Activated CD4-positive, alpha-beta T cell treated with anti-CD3 and anti-CD28 coated beads for 36 hours (primary cell): ENCODE measurements around the gene DOCK10. TPM values are rescaled to one million over a fixed set of nuclear protein-coding genes. Genes with fewer than 3 reads are reported as not detected.
A peak's percentile ranks its signal among the peaks of the same experiment; 100 is the strongest.

Experiments used
- ATAC-seq: fragments of 200-7000 bp; cut with Tn5 transposase; one replicate; pipeline ENCODE4 v1.10.0; 2021; ENCODE audit warnings: mild to moderate bottlenecking, moderate library complexity
- CTCF ChIA-PET: fragments of 350-600 bp; sonication (Branson Sonifier 250); formaldehyde crosslinking; loops from one replicate; lab custom pipeline; 2021; ENCODE audit warnings: antibody characterized with exemption; lab: Charles Lee
- POLR2A ChIA-PET: fragments of 350-600 bp; sonication (Branson Sonifier 250); formaldehyde crosslinking; loops from one replicate; lab custom pipeline; 2021; ENCODE audit warnings: antibody characterized with exemption, inconsistent platforms; lab: Charles Lee
- DNase-seq: peaks from one replicate; pipeline ENCODE4 v3.0.0-alpha.2; 2020
- H3K27ac Mint-ChIP-seq: one replicate; pipeline ENCODE4 v1.8.0; 2021; ENCODE audit warnings: mixed read lengths
- H3K27me3 Mint-ChIP-seq: one replicate; pipeline ENCODE4 v1.8.0; 2021; ENCODE audit warnings: mixed read lengths
- H3K36me3 Mint-ChIP-seq: one replicate; pipeline ENCODE4 v1.8.0; 2021; ENCODE audit warnings: low read depth, mixed read lengths
- H3K4me1 Mint-ChIP-seq: one replicate; pipeline ENCODE4 v1.8.0; 2021; ENCODE audit warnings: mixed read lengths
- H3K4me3 Mint-ChIP-seq: one replicate; pipeline ENCODE4 v1.8.0; 2021; ENCODE audit warnings: mild to moderate bottlenecking, moderate library complexity, mixed read lengths
- H3K9me3 Mint-ChIP-seq: one replicate; pipeline ENCODE4 v1.8.0; 2021; ENCODE audit warnings: low read depth, mixed read lengths
- intact Hi-C, 2 experiments: fragments of 100-400 bp; cut with DNase I in 1 of 2; cut with micrococcal nuclease in 1 of 2; formaldehyde crosslinking; loops; one replicate each; pipeline versions ENCODE4 v1.14.2 to v1.15.1; 2022 to 2024; cut with DNase I, micrococcal nuclease
- total RNA-seq, 2 experiments: library from RNA; stranded (reverse); gene quantifications; one replicate each; pipeline ENCODE4 v1.2.3, GENCODE V29; 2021

DOCK10 gene
- total RNA-seq, 2 experiments from 2014 or later = 177 to 196 TPM

DNA sequence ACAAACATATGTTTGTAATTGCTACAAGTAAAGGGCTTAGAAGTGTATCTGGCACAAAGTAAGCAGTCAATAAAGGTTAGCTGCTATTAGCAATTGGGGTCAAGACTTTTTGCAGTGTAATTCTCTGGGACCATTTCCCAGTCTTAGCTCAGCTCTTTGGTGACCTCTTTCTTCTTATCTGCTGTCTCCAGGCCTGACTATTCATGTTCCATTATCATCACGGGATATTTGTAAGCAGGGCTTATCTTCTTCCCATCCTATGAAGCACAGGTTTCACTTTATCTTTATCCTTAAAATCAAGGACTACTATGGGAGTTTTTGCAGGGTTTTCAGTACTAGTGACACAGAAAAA is 131.7 kb downstream of the DOCK10 start:
- Mint-ChIP-seq H3K36me3 (peaks cover 61% of the 10 kb centered on the region), H3K9me3 (peaks cover 1% of the 10 kb centered on the region), H3K27ac (peak overlapping the region; percentile 81), H3K4me1 (peaks cover 57% of the 10 kb centered on the region), H3K4me3 (no peak overlapping the region), H3K27me3 (no peaks in the 10 kb centered on the region)
- ChIA-PET POLR2A (interaction anchor here (0.6 to 1.2 kb wide), 4 partner anchors 17 to 122 kb away, joined by 3 to 10 read pairs (median 8); no protein-coding TSS in a partner anchor), CTCF (interaction anchor here (0.9 to 3.0 kb wide), 5 partner anchors 10 to 91 kb away, joined by 3 to 9 read pairs (median 4); no protein-coding TSS in a partner anchor)
- no peak for ATAC-seq
- no peak for DNase-seq
- intact Hi-C loops = loop anchor here in 1 of 2 experiments (2.0 kb wide), 1 partner anchor 14 kb away; no protein-coding TSS in a partner anchor

DNA sequence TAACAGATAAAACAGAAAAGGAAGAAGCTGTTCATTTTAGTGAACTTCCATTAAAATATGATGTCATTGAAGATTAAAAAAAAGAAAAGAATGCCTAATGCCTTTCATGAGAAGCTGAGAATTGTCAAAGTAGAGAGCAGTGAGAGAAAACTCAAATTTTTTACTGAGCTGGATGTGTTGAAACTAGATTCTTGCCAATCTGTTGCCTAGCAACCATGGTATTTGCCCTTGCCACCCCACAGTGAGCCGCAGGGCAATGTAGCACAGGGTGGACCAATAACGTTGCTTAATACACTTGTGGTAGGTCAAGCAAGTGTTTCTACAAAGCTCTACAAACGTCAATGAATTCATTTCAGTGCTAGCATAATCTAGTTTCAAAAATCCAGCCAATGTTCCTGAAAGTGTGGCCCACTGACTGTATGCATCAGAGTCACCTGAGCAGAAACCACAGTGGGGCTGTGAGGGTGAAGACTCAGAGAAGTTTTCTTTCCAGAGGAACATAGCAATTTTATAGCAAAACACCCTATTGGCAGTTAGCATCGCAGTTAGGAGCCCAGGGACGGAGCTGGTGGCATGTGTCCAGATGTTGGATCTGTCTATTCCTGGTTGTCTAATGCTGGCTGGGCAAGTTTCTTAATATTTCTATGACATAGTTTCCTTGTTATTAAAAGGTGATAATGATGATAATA is 132.2 kb downstream of the DOCK10 start:
- CTCF ChIA-PET = interaction anchor here (0.6 to 3.0 kb wide), 8 partner anchors 9 to 92 kb away, joined by 3 to 9 read pairs (median 4); no protein-coding TSS in a partner anchor
- H3K27ac Mint-ChIP-seq = peak overlapping the region; percentile 81
- no peak overlapping the region for H3K4me3 Mint-ChIP-seq
- DNase-seq = peak; percentile 51
- intact Hi-C loops = loop anchor here in 1 of 2 experiments (2.0 kb wide), 1 partner anchor 15 kb away; no protein-coding TSS in a partner anchor
- H3K27me3 Mint-ChIP-seq = no peaks in the 10 kb centered on the region
- peaks cover 1% of the 10 kb centered on the region for H3K9me3 Mint-ChIP-seq
- ATAC-seq = peak; percentile 80
- POLR2A ChIA-PET = interaction anchor here (0.6 to 1.2 kb wide), 4 partner anchors 17 to 123 kb away, joined by 3 to 10 read pairs (median 6); no protein-coding TSS in a partner anchor
- peaks cover 57% of the 10 kb centered on the region for H3K36me3 Mint-ChIP-seq
- H3K4me1 Mint-ChIP-seq = peaks cover 56% of the 10 kb centered on the region

DNA sequence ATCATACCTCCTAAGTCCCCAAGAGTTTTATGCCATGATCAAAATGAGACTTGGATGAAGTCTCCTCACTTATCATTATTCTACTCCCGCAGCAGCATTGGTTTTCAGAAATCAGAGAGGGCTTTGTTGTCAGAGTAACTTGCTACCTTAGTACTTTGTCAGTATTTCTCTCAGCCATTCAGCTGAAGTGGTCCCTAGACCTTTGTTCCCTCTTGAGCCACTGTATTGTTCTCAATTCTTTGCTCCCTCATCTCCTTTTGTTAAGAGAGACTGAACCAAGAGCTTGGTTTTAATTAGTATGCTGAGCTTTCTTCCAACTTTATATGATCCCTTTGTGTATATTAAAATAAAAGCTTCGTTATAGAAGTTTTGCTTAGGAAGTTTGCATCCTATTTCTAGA is 133.4 kb downstream of the DOCK10 start:
- POLR2A ChIA-PET = no interaction called here
- H3K4me1 Mint-ChIP-seq = peaks cover 64% of the 10 kb centered on the region
- DNase-seq (no peak), ATAC-seq (no peak)
- peaks cover 52% of the 10 kb centered on the region for H3K36me3 Mint-ChIP-seq
- intact Hi-C loops = no loop called here
- CTCF ChIA-PET = interaction anchor here (1.3 to 3.0 kb wide), 3 partner anchors 8 to 100 kb away, joined by 3 to 9 read pairs (median 3); no protein-coding TSS in a partner anchor
- no peaks in the 10 kb centered on the region for H3K27me3 Mint-ChIP-seq
- H3K9me3 Mint-ChIP-seq = peaks cover 1% of the 10 kb centered on the region
- no peak overlapping the region for H3K4me3 Mint-ChIP-seq
- H3K27ac Mint-ChIP-seq = peak overlapping the region; percentile 30

DNA sequence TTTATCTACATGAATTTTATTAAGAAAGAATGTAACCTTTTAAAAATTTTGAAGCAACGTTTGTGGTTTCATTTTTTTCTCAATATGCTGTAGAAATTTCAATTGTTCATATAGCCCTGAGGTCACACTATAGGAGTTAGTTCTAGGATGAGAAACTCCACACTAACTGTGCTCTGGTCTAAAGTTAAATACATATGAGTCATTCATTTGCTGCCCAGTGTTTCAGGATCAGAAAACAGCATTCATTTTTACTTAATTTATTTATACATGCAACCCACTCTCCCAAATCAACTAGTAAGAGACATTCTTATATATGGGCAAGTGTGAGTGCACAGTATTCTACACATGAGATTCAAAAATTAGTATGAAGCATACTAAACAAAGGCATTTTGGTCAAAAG is 137.9 kb downstream of the DOCK10 start:
- peaks cover 62% of the 10 kb centered on the region for H3K4me1 Mint-ChIP-seq
- ChIA-PET POLR2A (no interaction called here), CTCF (no interaction called here)
- no peaks in the 10 kb centered on the region for H3K27me3 Mint-ChIP-seq
- no peak overlapping the region for H3K4me3 Mint-ChIP-seq
- peaks cover 45% of the 10 kb centered on the region for H3K36me3 Mint-ChIP-seq
- H3K27ac Mint-ChIP-seq = no peak overlapping the region
- intact Hi-C loops = no loop called here
- DNase-seq (no peak), ATAC-seq (no peak)
- peaks cover 1% of the 10 kb centered on the region for H3K9me3 Mint-ChIP-seq

DNA sequence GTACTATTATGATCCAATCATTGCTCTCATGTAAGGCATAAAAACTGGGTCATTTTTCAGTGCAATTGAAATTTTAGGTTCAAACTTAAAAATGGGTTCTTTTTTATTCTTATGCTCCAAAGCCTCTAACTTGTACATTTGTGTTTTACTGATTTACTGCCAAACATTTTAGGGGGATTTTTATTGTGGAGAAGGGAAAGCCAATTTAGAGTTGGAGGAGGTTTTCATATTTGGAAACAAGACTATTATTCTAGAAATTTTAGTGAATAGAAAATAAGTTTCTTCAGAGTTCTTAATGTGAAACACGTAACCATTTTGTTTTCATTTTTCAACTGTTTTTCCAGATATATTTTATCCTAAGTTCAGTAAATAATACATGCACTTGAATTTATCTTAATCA is 138.6 kb downstream of the DOCK10 start:
- peaks cover 1% of the 10 kb centered on the region for H3K9me3 Mint-ChIP-seq
- intact Hi-C loops = no loop called here
- H3K27ac Mint-ChIP-seq = peak overlapping the region; percentile 21
- ATAC-seq = no peak
- POLR2A ChIA-PET = no interaction called here
- peaks cover 42% of the 10 kb centered on the region for H3K36me3 Mint-ChIP-seq
- no peaks in the 10 kb centered on the region for H3K27me3 Mint-ChIP-seq
- DNase-seq = no peak
- CTCF ChIA-PET = no interaction called here
- H3K4me3 Mint-ChIP-seq = no peak overlapping the region
- H3K4me1 Mint-ChIP-seq = peaks cover 54% of the 10 kb centered on the region

DNA sequence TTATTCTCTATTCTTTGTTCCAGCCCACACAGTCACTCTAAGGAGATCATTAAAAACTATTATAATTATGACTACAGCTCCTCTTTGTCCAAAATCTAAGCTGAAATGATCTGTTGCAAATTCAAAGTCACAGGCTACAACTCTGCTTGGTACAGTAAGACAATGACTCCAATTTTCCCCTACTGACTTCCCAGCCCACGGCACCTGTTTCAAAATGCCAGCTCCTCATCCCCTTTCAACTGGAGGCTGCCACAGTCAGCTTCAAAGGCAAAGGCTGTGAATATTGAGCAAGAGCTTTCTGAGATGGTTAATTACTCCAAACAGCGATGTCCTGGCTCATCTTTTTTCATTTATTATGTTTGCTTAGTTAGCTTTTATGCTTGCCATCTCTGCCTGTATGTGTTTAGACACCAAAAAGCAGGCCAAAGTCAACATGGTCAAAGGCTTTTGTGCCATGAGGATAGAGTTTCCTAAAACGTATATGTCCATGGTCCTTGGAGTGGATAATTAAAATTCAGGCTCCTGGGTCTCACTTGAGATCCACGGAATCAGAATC is 141.1 kb downstream of the DOCK10 start:
- peaks cover 34% of the 10 kb centered on the region for H3K36me3 Mint-ChIP-seq
- peak overlapping the region; percentile 48 for H3K27ac Mint-ChIP-seq
- H3K4me1 Mint-ChIP-seq = peaks cover 54% of the 10 kb centered on the region
- ChIA-PET CTCF (interaction anchor here (0.9 to 1.5 kb wide), 5 partner anchors 9 to 41 kb away, joined by 3 to 9 read pairs (median 4); no protein-coding TSS in a partner anchor), POLR2A (no interaction called here)
- H3K9me3 Mint-ChIP-seq = no peaks in the 10 kb centered on the region
- no peaks in the 10 kb centered on the region for H3K27me3 Mint-ChIP-seq
- H3K4me3 Mint-ChIP-seq = no peak overlapping the region
- peak; percentile 55 for ATAC-seq
- intact Hi-C loops = no loop called here
- peak; percentile 25 for DNase-seq

DNA sequence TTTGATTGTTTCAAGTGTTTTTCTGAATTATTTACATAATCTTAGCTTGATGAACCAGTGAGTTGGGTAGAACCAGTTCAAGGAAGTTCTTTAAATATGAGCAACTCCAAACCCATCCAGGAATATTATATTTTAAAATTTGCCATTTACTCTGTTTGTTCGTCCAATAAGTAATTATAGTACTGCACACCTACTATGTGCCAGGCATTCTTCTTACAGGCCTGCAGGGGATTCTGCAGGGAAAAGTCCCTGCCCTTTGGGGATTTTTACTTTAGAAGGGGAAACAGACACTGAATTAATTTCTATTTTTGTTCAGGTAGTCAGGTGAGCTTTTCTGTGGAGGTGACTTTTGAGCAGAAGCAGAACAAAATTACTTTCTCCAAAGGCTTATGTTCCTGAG is 146.9 kb downstream of the DOCK10 start:
- Mint-ChIP-seq H3K36me3 (peaks cover 63% of the 10 kb centered on the region), H3K27me3 (no peaks in the 10 kb centered on the region), H3K27ac (peak overlapping the region; percentile 82), H3K9me3 (no peaks in the 10 kb centered on the region), H3K4me1 (peaks cover 56% of the 10 kb centered on the region), H3K4me3 (no peak overlapping the region)
- DNase-seq (no peak), ATAC-seq (no peak)
- ChIA-PET POLR2A (no interaction called here), CTCF (interaction anchor here (0.6 to 2.1 kb wide), 4 partner anchors 11 to 151 kb away, joined by 3 to 8 read pairs (median 4); no protein-coding TSS in a partner anchor)
- intact Hi-C loops = loop anchor here in 1 of 2 experiments (2.0 kb wide), 1 partner anchor 43 kb away; no protein-coding TSS in a partner anchor

DNA sequence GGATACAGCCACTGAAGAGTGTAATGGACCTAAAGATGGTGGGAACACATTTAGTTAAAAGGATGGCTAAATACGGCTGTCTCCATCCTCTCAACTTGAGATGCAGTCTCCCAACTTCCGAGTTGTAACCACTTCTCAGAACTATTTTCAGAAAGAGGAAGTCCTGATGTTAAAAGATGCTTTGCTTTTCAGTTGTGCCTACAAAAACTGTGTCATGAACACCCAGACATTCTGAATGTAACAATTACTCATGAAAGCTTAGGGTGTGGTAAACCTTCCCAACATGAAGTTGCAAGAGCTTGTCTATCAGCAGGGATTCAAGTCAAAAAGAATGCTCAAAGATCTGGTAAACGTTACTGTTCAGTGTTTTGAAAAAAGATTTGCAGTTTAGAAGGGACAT is 147.9 kb downstream of the DOCK10 start:
- ChIA-PET POLR2A (no interaction called here), CTCF (interaction anchor here (0.8 to 2.1 kb wide), 3 partner anchors 10 to 27 kb away, joined by 3 to 8 read pairs (median 4); no protein-coding TSS in a partner anchor)
- Mint-ChIP-seq H3K27me3 (no peaks in the 10 kb centered on the region), H3K4me3 (no peak overlapping the region), H3K27ac (peak overlapping the region; percentile 82), H3K9me3 (no peaks in the 10 kb centered on the region), H3K36me3 (peaks cover 71% of the 10 kb centered on the region), H3K4me1 (peaks cover 54% of the 10 kb centered on the region)
- DNase-seq (no peak), ATAC-seq (peak; percentile 54)
- intact Hi-C loops = loop anchor here in 1 of 2 experiments (2.0 kb wide), 1 partner anchor 44 kb away; no protein-coding TSS in a partner anchor

DNA sequence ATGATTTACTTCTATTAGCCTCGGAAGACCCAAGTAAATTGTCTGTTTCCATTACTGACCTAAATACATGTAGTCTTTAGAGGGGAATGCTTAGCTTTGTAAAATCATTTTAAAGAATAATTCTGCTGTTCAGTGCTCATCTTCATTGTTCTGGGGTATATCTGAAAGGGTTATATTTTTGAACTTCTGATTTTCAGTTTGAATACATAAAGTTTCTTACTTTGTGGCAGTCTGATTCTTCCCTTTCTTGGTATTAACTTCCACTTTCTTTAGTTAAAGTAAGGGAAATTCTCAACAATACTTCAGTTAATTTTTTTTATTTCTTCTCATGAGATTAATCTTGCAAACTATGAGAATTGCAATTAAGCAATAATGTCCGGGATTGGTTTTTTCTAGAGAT is 148.4 kb downstream of the DOCK10 start:
- no peak overlapping the region for H3K4me3 Mint-ChIP-seq
- ATAC-seq (no peak), DNase-seq (no peak)
- POLR2A ChIA-PET = no interaction called here
- intact Hi-C loops = loop anchor here in 1 of 2 experiments (2.0 kb wide), 1 partner anchor 45 kb away; no protein-coding TSS in a partner anchor
- CTCF ChIA-PET = interaction anchor here (0.8 to 1.8 kb wide), 2 partner anchors 16 to 27 kb away, joined by 3 to 4 read pairs; no protein-coding TSS in a partner anchor
- peaks cover 72% of the 10 kb centered on the region for H3K36me3 Mint-ChIP-seq
- peaks cover 54% of the 10 kb centered on the region for H3K4me1 Mint-ChIP-seq
- H3K9me3 Mint-ChIP-seq = no peaks in the 10 kb centered on the region
- peak overlapping the region; percentile 82 for H3K27ac Mint-ChIP-seq
- no peaks in the 10 kb centered on the region for H3K27me3 Mint-ChIP-seq

DNA sequence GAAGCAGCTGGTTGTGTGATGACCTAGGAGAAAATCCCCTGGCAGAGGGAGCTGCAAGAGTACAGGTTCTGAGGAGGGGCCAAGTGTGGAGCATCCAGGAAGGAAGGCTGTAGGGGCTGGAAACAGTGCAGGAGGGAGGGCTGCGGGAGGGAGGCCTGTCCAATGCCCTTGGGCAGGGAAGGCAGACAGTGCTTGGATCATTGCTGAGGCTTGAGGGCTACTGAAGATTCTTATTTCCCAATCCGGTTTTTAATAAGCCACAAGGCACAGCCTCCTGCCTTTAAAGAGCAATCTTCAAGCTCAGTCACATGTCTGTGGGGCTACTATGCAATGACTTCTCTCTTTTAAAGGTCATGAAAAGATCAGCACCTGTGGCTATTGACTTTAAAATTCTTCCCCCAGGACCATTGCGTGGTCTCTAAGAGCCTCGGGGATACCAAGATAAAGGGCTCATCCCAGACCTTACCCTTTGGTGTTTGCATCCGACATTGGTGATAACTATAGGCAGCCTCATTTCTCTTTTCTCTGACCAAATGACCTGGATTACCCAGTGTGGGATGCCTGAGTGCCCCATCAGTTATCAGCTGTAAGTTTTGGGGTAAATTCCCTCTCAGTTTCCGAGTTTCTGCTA is 149.6 kb downstream of the DOCK10 start:
- POLR2A ChIA-PET = no interaction called here
- Mint-ChIP-seq H3K27me3 (no peaks in the 10 kb centered on the region), H3K4me1 (peaks cover 51% of the 10 kb centered on the region), H3K27ac (no peak overlapping the region), H3K9me3 (no peaks in the 10 kb centered on the region), H3K36me3 (peaks cover 72% of the 10 kb centered on the region), H3K4me3 (no peak overlapping the region)
- intact Hi-C loops = no loop called here
- no peak for ATAC-seq
- CTCF ChIA-PET = no interaction called here
- DNase-seq = no peak

DNA sequence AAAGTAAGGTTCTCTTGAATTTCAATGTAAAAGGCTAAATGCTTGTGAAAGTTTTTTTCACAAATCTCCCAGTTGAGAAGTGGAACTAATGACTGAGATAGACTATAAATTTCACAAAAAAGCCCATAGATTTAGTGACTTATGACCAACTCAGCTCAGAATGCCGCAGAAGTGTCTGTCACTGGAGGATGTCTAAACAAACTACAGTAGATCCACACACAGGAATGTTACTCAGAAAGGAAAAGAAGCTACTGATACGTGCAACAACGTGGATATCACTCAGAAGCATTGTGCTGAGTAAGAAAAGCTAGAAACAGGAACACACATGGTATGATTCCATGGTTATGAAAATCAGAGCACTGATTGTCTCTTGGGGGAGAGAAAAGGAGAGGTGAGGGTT is 151.9 kb downstream of the DOCK10 start:
- intact Hi-C loops = no loop called here
- Mint-ChIP-seq H3K9me3 (no peaks in the 10 kb centered on the region), H3K27ac (peak overlapping the region; percentile 75), H3K4me1 (peaks cover 54% of the 10 kb centered on the region), H3K36me3 (peaks cover 72% of the 10 kb centered on the region), H3K4me3 (no peak overlapping the region), H3K27me3 (no peaks in the 10 kb centered on the region)
- no peak for DNase-seq
- ATAC-seq = no peak
- ChIA-PET POLR2A (no interaction called here), CTCF (interaction anchor here (0.8 kb wide), 1 partner anchor 10 kb away, joined by 3 read pairs; no protein-coding TSS in a partner anchor)
